Loucy (cell line): ENCODE results near the gene ZNF333.

Experiments
- H2AFZ ChIP-seq: fragments of 200-600 bp; sonication (generic); 2 replicates; pipeline ENCODE4 v1.6.0; 2016; ENCODE audit warnings: antibody characterized with exemption, mild to moderate bottlenecking, low read length, moderate library complexity
- H3F3A ChIP-seq: fragments of 200-600 bp; 2 replicates; pipeline ENCODE4 v1.6.0; 2016; ENCODE audit warnings: antibody characterized with exemption, low read depth, mild to moderate bottlenecking
- H3K27me3 ChIP-seq: fragments of 200-600 bp; sonication (generic); 2 replicates; pipeline ENCODE4 v1.6.1; 2014; ENCODE audit warnings: low read length, mild to moderate bottlenecking; ENCODE audit not compliant: insufficient read depth, poor library complexity, severe bottlenecking
- H3K36me3 ChIP-seq: fragments of 200-600 bp; sonication (generic); 2 replicates; pipeline ENCODE4 v1.6.1; 2016; ENCODE audit warnings: low read length; ENCODE audit not compliant: insufficient read depth
- H3K4me1 ChIP-seq: fragments of 200-600 bp; sonication (generic); 2 replicates; pipeline ENCODE4 v1.5.1; 2014; ENCODE audit warnings: low read length, mild to moderate bottlenecking; ENCODE audit not compliant: insufficient read depth, poor library complexity, severe bottlenecking
- H3K4me2 ChIP-seq: fragments of 200-600 bp; sonication (generic); 2 replicates; pipeline ENCODE4 v1.6.0; 2014; ENCODE audit warnings: antibody characterized with exemption, low read length, low read depth, mild to moderate bottlenecking; ENCODE audit not compliant: poor library complexity, severe bottlenecking
- H3K4me3 ChIP-seq: fragments of 200-600 bp; sonication (generic); 2 replicates; pipeline ENCODE4 v1.5.1; 2014; ENCODE audit warnings: low read length, mild to moderate bottlenecking, mixed read lengths; ENCODE audit not compliant: poor library complexity, severe bottlenecking
- H3K79me2 ChIP-seq: fragments of 200-600 bp; sonication (generic); 2 replicates; pipeline ENCODE4 v1.6.1; 2014; ENCODE audit warnings: low read length; ENCODE audit not compliant: insufficient read depth
- H3K9ac ChIP-seq: fragments of 200-600 bp; sonication (generic); 2 replicates; pipeline ENCODE4 v1.6.0; 2014; ENCODE audit warnings: mild to moderate bottlenecking, low read depth, low read length, moderate library complexity; ENCODE audit not compliant: poor library complexity, severe bottlenecking
- H3K9me2 ChIP-seq: fragments of 200-600 bp; sonication (generic); replicated peaks from 2 replicates; pipeline ENCODE4 v1.6.1; 2016; ENCODE audit warnings: low read depth, low read length, mixed read lengths
- H3K9me3 ChIP-seq: fragments of 200-600 bp; sonication (generic); 2 replicates; pipeline ENCODE4 v1.6.1; 2014; ENCODE audit warnings: mild to moderate bottlenecking, antibody characterized with exemption, low read length, low read depth; ENCODE audit not compliant: insufficient read depth
- H4K20me1 ChIP-seq: fragments of 200-600 bp; sonication (generic); 2 replicates; pipeline ENCODE4 v1.6.0; 2014; ENCODE audit warnings: antibody characterized with exemption, low read length, mild to moderate bottlenecking; ENCODE audit not compliant: insufficient read depth, poor library complexity, severe bottlenecking
- CTCF ChIP-seq: fragments of 200-600 bp; sonication (generic); conservative IDR thresholded peaks from 2 replicates; pipeline ENCODE4 v1.5.1; 2014; ENCODE audit warnings: mild to moderate bottlenecking, antibody characterized with exemption, low read length
- EZH2phosphoT487 ChIP-seq: fragments of 200-600 bp; IDR thresholded peaks from 2 replicates; pipeline ENCODE4 v1.6.1; 2018; ENCODE audit warnings: antibody characterized with exemption, mild to moderate bottlenecking, moderate library complexity, borderline replicate concordance

Gene ZNF333

DNA sequence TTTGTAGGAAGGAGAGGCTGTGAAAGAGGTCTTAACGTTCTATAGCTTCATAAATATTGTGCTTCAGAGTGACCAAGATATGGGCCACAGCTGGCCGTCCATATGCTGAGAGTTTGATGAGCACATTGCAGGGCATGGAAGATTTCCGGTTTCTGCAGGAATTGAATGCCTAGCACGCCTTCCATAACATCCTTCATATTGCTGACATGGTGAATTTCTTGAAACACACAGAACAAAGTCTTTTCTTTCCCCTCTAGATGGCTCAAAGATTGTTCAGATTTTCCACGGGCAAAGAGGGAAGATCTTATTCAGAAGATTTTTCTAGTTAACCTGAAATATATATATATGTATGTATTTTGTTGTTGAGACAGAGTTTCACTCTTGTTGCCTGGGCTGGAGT is 46.1 kb downstream of the ZNF333 start:
- Histone ChIP-seq H4K20me1 (no peaks in the 10 kb centered on the region), H3K36me3 (peaks cover 17% of the 10 kb centered on the region; the same call in 1 of the 2 replicates), H3K4me1 (no peaks in the 10 kb centered on the region), H3K79me2 (no peaks in the 10 kb centered on the region), H3K9me3 (no peaks in the 10 kb centered on the region), H3K4me3 (no peak overlapping the region), H3K9me2 (no peaks in the 10 kb centered on the region), H3K9ac (no peak overlapping the region), H2AFZ (no peak overlapping the region), H3K4me2 (no peak overlapping the region), H3F3A (no peaks in the 10 kb centered on the region), H3K27me3 (no peaks in the 10 kb centered on the region)
- TF ChIP-seq EZH2phosphoT487 (no peak), CTCF (no peak)

- Histone ChIP-seq H3K9ac (no peak overlapping the region), H3F3A (no peaks in the 10 kb centered on the region), H3K9me2 (no peaks in the 10 kb centered on the region), H3K36me3 (peaks cover 73% of the 10 kb centered on the region), H3K9me3 (no peaks in the 10 kb centered on the region), H3K4me2 (no peak overlapping the region), H3K4me3 (no peak overlapping the region), H2AFZ (no peak overlapping the region), H3K79me2 (no peaks in the 10 kb centered on the region), H3K4me1 (peaks cover 5% of the 10 kb centered on the region), H3K27me3 (no peaks in the 10 kb centered on the region), H4K20me1 (no peaks in the 10 kb centered on the region)
- TF ChIP-seq CTCF (no peak), EZH2phosphoT487 (no peak)
Observed at GRCh38 chr19:14746886-14747285, 57.0 kb downstream of the ZNF333 start.

DNA sequence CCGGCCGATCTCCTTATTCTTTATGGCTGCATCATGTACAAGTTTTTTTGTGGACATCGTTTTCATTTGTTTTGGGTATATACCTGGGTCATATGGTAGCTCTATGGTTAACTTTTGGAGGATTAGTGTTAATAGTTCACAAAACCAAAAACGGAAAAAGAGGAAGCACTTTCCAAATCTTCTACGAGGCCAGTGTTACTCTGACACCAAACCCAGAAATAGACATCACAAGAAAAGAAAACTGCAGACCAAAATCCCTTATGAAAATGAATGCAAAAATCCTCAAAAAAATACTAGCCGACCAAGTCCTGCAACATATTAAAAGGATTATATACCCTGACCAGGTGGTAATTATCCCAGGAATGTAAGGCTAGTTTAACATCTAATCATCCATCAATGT is 58.8 kb downstream of the ZNF333 start:
- Histone ChIP-seq H3K36me3 (peaks cover 68% of the 10 kb centered on the region), H3K79me2 (no peaks in the 10 kb centered on the region), H3K9me2 (no peaks in the 10 kb centered on the region), H3K9me3 (no peaks in the 10 kb centered on the region), H3K9ac (no peak overlapping the region), H4K20me1 (no peaks in the 10 kb centered on the region), H3F3A (no peaks in the 10 kb centered on the region), H3K4me2 (no peak overlapping the region), H2AFZ (no peak overlapping the region), H3K4me1 (peaks cover 5% of the 10 kb centered on the region), H3K4me3 (no peak overlapping the region), H3K27me3 (no peaks in the 10 kb centered on the region)
- no peak for TF ChIP-seq EZH2phosphoT487
- no peak for TF ChIP-seq CTCF
